Measurements from ENCODE around the gene CNOT3. TPM values are rescaled to one million over a fixed set of nuclear protein-coding genes. Genes with fewer than 3 reads are reported as not detected.
A peak's percentile ranks its signal among the peaks of the same experiment; 100 is the strongest.

The CNOT3 gene
- total and polyA plus RNA-seq, 9 of the 15 experiments (the other 6 are each of a cell fraction or from before 2014, with no cell fraction given): 0.27 to 60.4 (median 9.9) TPM

GRCh38 chr19:54137699-54138488 is at the start of gene CNOT3 (continued):
- 0 out of 2 replicates have a peak, but pooled peaks have one; percentile 50 for TF ChIP-seq NBN (IDR thresholded peaks at IDR 0.05; ENCODE audit: low read depth)
- peak in 1 of 2 experiments; percentile 49; a peak in 2 of 4 replicates for TF ChIP-seq NONO (IDR thresholded peaks at IDR 0.05; ENCODE audit: low read depth in 2 of 2, low read length in 1 of 2)
- TF ChIP-seq HMGN3 (IDR thresholded peaks at IDR 0.05; ENCODE audit: borderline replicate concordance, extremely low read depth, insufficient read length, low read depth, low read length): peak; percentile 18
- TF ChIP-seq RNF219 (CRISPR knock-in tag; IDR thresholded peaks at IDR 0.05): no peak
- TF ChIP-seq ZNF444 (CRISPR knock-in tag; IDR thresholded peaks at IDR 0.05): no peak
- peak; percentile 36; the same call in 1 of the 2 replicates for TF ChIP-seq ERF (CRISPR knock-in tag; IDR thresholded peaks at IDR 0.05)
- TF ChIP-seq KDM5B (IDR thresholded peaks at IDR 0.05; ENCODE audit: insufficient replicate concordance, low read depth, low read length): peak; percentile 76
- no peak for TF ChIP-seq ZHX1 (conservative IDR thresholded peaks at IDR 0.05; ENCODE audit: low read length)
- TF ChIP-seq CREM (IDR thresholded peaks at IDR 0.05; ENCODE audit: low read depth): no peak; the same call in 1 of the 2 replicates
- TF ChIP-seq KAT7 (CRISPR knock-in tag; IDR thresholded peaks at IDR 0.05; ENCODE audit: borderline replicate concordance): peak; percentile 64; the same call in 1 of the 2 replicates
- peak; percentile 48; the same call in 1 of the 2 replicates for TF ChIP-seq TAF7 (tag; IDR thresholded peaks at IDR 0.05)
- TF ChIP-seq EGR1 (conservative IDR thresholded peaks at IDR 0.05): peak; percentile 35; the same call in 1 of the 2 replicates
- TF ChIP-seq TGIF2 (CRISPR knock-in tag; IDR thresholded peaks at IDR 0.05): peak; percentile 58; the same call in 1 of the 2 replicates
- no peak for TF ChIP-seq FOXA3 (CRISPR knock-in tag; conservative IDR thresholded peaks at IDR 0.05 in 1 of 2, IDR thresholded peaks at IDR 0.05 in 1 of 2)
- peak; percentile 86 for TF ChIP-seq RBFOX2 (IDR thresholded peaks at IDR 0.05; ENCODE audit: low read depth, low read length)
- peak; percentile 68 for TF ChIP-seq TBP (optimal IDR thresholded peaks at IDR 0.05; ENCODE audit: low read depth, low read length)
- peak; percentile 59 for TF ChIP-seq GABPB1 (CRISPR knock-in tag; IDR thresholded peaks at IDR 0.05)
- no peak for TF ChIP-seq ELF4 (CRISPR knock-in tag; IDR thresholded peaks at IDR 0.05)
- TF ChIP-seq CGGBP1 (CRISPR knock-in tag; IDR thresholded peaks at IDR 0.05): no peak
- TF ChIP-seq ZNF780A (CRISPR knock-in tag; IDR thresholded peaks at IDR 0.05): no peak
- 0 out of 4 replicates have a peak, but pooled peaks of 1 of the 2 experiments have one; percentile 1 for TF ChIP-seq MNT (conservative IDR thresholded peaks at IDR 0.05)

Data from K562 (cell line).